ENCODE results near the gene OVCA2.

The OVCA2 gene

DNA sequence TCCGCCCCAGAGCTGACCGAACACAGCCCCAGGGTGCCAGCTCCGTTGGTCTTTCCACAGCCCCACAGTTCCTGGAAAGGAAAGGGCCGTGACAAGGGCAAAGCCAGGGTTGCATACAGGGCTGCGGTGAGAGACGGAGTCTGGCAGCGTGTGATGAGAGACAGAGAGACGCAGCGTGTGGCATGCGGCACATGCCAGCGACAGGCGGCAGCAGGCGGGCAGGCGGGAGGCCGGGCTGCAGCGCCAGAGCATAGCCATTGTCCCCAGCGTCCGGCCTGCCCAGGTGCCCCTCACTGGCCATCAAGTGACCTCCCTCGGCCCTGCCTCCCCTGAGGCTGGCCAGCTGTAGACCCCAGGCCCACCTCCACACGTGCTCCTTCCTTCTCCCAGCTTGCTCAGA, 25.3 kb upstream of the OVCA2 start:
- H3K9me2 ChIP-seq (replicated peaks; ENCODE audit: insufficient read depth, low read length), result no peaks in the 10 kb centered on the region
- H4K20me1 ChIP-seq (ENCODE audit: low read depth, low read length), result no peaks in the 10 kb centered on the region
- H3K4me3 ChIP-seq (ENCODE audit: insufficient read depth, low read length, poor library complexity, severe bottlenecking), result no peak overlapping the region
- H3K36me3 ChIP-seq (ENCODE audit: low read length), result no peaks in the 10 kb centered on the region
- no peak overlapping the region for H3K27ac ChIP-seq (ENCODE audit: low read depth, low read length)
- H3K4me2 ChIP-seq (ENCODE audit: low read depth, low read length, poor library complexity, severe bottlenecking), result no peak overlapping the region
- H3K27me3 ChIP-seq (ENCODE audit: low read length), result no peaks in the 10 kb centered on the region
- no peak overlapping the region for H3K9ac ChIP-seq (ENCODE audit: low read length)
- no peak overlapping the region for H2AFZ ChIP-seq (ENCODE audit: low read depth, low read length, severe bottlenecking)
- H3K79me2 ChIP-seq (ENCODE audit: insufficient read depth, low read length), result no peaks in the 10 kb centered on the region
- H3K9me3 ChIP-seq (ENCODE audit: insufficient read depth, low read length), result no peaks in the 10 kb centered on the region
- H3F3A ChIP-seq (ENCODE audit: insufficient read depth), result no peaks in the 10 kb centered on the region
- TF ChIP-seq CTCF (IDR thresholded peaks at IDR 0.05; ENCODE audit: insufficient read depth, low read length, poor library complexity, severe bottlenecking) (no peak), EZH2phosphoT487 (conservative IDR thresholded peaks at IDR 0.05; ENCODE audit: low read length) (no peak)

DNA sequence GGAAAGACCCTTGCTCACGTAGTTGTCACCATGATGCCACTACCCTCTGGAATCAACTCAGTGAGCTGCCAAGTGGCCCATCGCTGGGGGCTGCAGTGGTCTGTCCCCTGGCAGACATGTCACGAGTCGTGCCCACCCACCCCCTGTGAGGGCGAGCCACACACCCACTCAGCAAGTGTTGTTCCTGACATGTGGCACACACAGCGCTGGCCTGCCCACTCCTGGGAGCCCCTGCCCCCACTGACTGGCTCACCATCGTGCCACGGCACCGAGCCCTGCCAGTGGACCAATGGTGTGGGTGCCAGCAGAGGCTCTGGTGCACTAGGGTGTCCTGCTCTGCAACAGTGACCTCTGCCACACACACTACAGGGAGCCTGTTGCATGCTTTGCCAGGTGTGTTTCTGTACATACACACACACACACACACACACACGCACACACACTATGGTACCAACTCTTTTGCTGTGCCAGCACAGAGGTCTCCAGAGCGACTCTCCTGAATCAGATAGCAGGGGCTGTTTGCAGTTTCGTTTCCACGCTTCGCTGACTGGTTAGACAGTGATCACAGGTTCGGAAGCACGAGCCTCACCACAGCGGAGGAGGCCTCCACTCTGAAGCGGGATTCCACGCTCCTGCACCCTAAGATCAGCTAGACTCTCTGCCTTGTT, 24.4 kb upstream of the OVCA2 start:
- Histone ChIP-seq H2AFZ (ENCODE audit: low read depth, low read length, severe bottlenecking) (no peak overlapping the region), H3K36me3 (ENCODE audit: low read length) (no peaks in the 10 kb centered on the region), H3K4me3 (ENCODE audit: insufficient read depth, low read length, poor library complexity, severe bottlenecking) (no peak overlapping the region), H3K9me2 (replicated peaks; ENCODE audit: insufficient read depth, low read length) (no peaks in the 10 kb centered on the region), H3K4me2 (ENCODE audit: low read depth, low read length, poor library complexity, severe bottlenecking) (no peak overlapping the region), H3K9ac (ENCODE audit: low read length) (no peak overlapping the region), H3K27ac (ENCODE audit: low read depth, low read length) (no peak overlapping the region), H3K9me3 (ENCODE audit: insufficient read depth, low read length) (no peaks in the 10 kb centered on the region), H3F3A (ENCODE audit: insufficient read depth) (no peaks in the 10 kb centered on the region), H4K20me1 (ENCODE audit: low read depth, low read length) (no peaks in the 10 kb centered on the region), H3K27me3 (ENCODE audit: low read length) (no peaks in the 10 kb centered on the region), H3K79me2 (ENCODE audit: insufficient read depth, low read length) (no peaks in the 10 kb centered on the region)
- TF ChIP-seq CTCF (IDR thresholded peaks at IDR 0.05; ENCODE audit: insufficient read depth, low read length, poor library complexity, severe bottlenecking) (no peak), EZH2phosphoT487 (conservative IDR thresholded peaks at IDR 0.05; ENCODE audit: low read length) (no peak)

- no peak overlapping the region for H3K9ac ChIP-seq (ENCODE audit: low read length)
- H3K9me3 ChIP-seq (ENCODE audit: insufficient read depth, low read length), result no peaks in the 10 kb centered on the region
- no peak overlapping the region for H3K4me2 ChIP-seq (ENCODE audit: low read depth, low read length, poor library complexity, severe bottlenecking)
- H4K20me1 ChIP-seq (ENCODE audit: low read depth, low read length), result no peaks in the 10 kb centered on the region
- no peaks in the 10 kb centered on the region for H3K27me3 ChIP-seq (ENCODE audit: low read length)
- H3K79me2 ChIP-seq (ENCODE audit: insufficient read depth, low read length), result no peaks in the 10 kb centered on the region
- no peak overlapping the region for H2AFZ ChIP-seq (ENCODE audit: low read depth, low read length, severe bottlenecking)
- no peaks in the 10 kb centered on the region for H3K9me2 ChIP-seq (replicated peaks; ENCODE audit: insufficient read depth, low read length)
- TF ChIP-seq EZH2phosphoT487 (conservative IDR thresholded peaks at IDR 0.05; ENCODE audit: low read length) (no peak), CTCF (IDR thresholded peaks at IDR 0.05; ENCODE audit: insufficient read depth, low read length, poor library complexity, severe bottlenecking) (no peak)
- no peak overlapping the region for H3K4me3 ChIP-seq (ENCODE audit: insufficient read depth, low read length, poor library complexity, severe bottlenecking)
- no peaks in the 10 kb centered on the region for H3K36me3 ChIP-seq (ENCODE audit: low read length)
- no peaks in the 10 kb centered on the region for H3F3A ChIP-seq (ENCODE audit: insufficient read depth)
- no peak overlapping the region for H3K27ac ChIP-seq (ENCODE audit: low read depth, low read length)
Observed at GRCh38 chr17:2018716-2019510, 22.9 kb upstream of the OVCA2 start.

Measured in SU-DHL-6 (cell line).